Measurements from ENCODE around the gene HGS. TPM values are rescaled to one million over a fixed set of nuclear protein-coding genes. Genes with fewer than 3 reads are reported as not detected.

HGS gene
- total RNA-seq, 1 donor from 2014 or later, result 72.9 TPM

GRCh38 chr17:81680150-81680549, 3.7 kb upstream of the HGS start:
- intact Hi-C loops (cut with DNase I), result no loop called here
- TF ChIP-seq POLR2AphosphoS5 (IDR thresholded peaks at IDR 0.05; ENCODE audit: insufficient read depth in 1 of 2, low read depth in 1 of 2), result no peak
- no peak for TF ChIP-seq CTCF (IDR thresholded peaks at IDR 0.05)
- TF ChIP-seq POLR2A (IDR thresholded peaks at IDR 0.05), result no peak

GRCh38 chr17:81681672-81682071, 2.1 kb upstream of the HGS start:
- no peak for DNase-seq (ENCODE audit: extremely low spot score in 2 of 2)
- H3K27ac ChIP-seq, result no peak overlapping the region
- intact Hi-C loops (cut with DNase I), result no loop called here
- no peaks in the 10 kb centered on the region for H3K9me3 ChIP-seq
- TF ChIP-seq POLR2AphosphoS5 (IDR thresholded peaks at IDR 0.05; ENCODE audit: insufficient read depth in 1 of 2, low read depth in 1 of 2) (no peak), POLR2A (IDR thresholded peaks at IDR 0.05) (no peak), CTCF (IDR thresholded peaks at IDR 0.05) (no peak)
- H3K27me3 ChIP-seq, result no peaks in the 10 kb centered on the region
- peaks cover 41% of the 10 kb centered on the region for H3K4me1 ChIP-seq
- H3K4me3 ChIP-seq, result no peak overlapping the region
- H3K36me3 ChIP-seq, result peaks cover 0 to 21% of the 10 kb centered on the region in 2 donors

More at GRCh38 chr17:81680150-81680549, 3.7 kb upstream of the HGS start:
- Histone ChIP-seq H3K36me3 (peaks cover 0 to 7% of the 10 kb centered on the region in 2 donors), H3K4me1 (peaks cover 27% of the 10 kb centered on the region), H3K4me3 (no peak overlapping the region), H3K27ac (no peak overlapping the region), H3K9me3 (no peaks in the 10 kb centered on the region), H3K27me3 (no peaks in the 10 kb centered on the region)
- DNase-seq (ENCODE audit: extremely low spot score in 2 of 2), result no peak

GRCh38 chr17:81682565-81683207, 1.1 kb upstream of the HGS start:
- intact Hi-C loops (cut with DNase I), result no loop called here
- peaks cover 48% of the 10 kb centered on the region for H3K4me1 ChIP-seq

GRCh38 chr17:81683208-81683583, 615 bp upstream of the HGS start:
- intact Hi-C loops (cut with DNase I), result no loop called here
- Histone ChIP-seq H3K36me3 (peaks cover 0 to 36% of the 10 kb centered on the region in 2 donors), H3K4me1 (peaks cover 48% of the 10 kb centered on the region), H3K9me3 (no peaks in the 10 kb centered on the region), H3K27me3 (no peaks in the 10 kb centered on the region), H3K4me3 (peak overlapping the region; percentile 85 to 100), H3K27ac (peak overlapping the region; percentile 78)
- DNase-seq (ENCODE audit: extremely low spot score in 2 of 2), result no peak
- TF ChIP-seq POLR2AphosphoS5 (IDR thresholded peaks at IDR 0.05; ENCODE audit: insufficient read depth in 1 of 2, low read depth in 1 of 2), result no peak
- TF ChIP-seq CTCF (IDR thresholded peaks at IDR 0.05), result no peak
- no peak for TF ChIP-seq POLR2A (IDR thresholded peaks at IDR 0.05)

More at GRCh38 chr17:81682565-81683207, 1.1 kb upstream of the HGS start:
- DNase-seq (ENCODE audit: extremely low spot score in 2 of 2), result no peak
- Histone ChIP-seq H3K4me3 (peak overlapping the region; percentile 85 to 100), H3K36me3 (peaks cover 0 to 31% of the 10 kb centered on the region in 2 donors), H3K27ac (peak overlapping the region; percentile 78), H3K9me3 (no peaks in the 10 kb centered on the region), H3K27me3 (no peaks in the 10 kb centered on the region)
- TF ChIP-seq POLR2A (IDR thresholded peaks at IDR 0.05) (no peak), CTCF (IDR thresholded peaks at IDR 0.05) (no peak), POLR2AphosphoS5 (IDR thresholded peaks at IDR 0.05; ENCODE audit: insufficient read depth in 1 of 2, low read depth in 1 of 2) (no peak)

GRCh38 chr17:81684442-81684911, 666 bp downstream of the HGS start:
- H3K27me3 ChIP-seq, result no peaks in the 10 kb centered on the region
- TF ChIP-seq CTCF (IDR thresholded peaks at IDR 0.05) (no peak), POLR2AphosphoS5 (IDR thresholded peaks at IDR 0.05; ENCODE audit: insufficient read depth in 1 of 2, low read depth in 1 of 2) (no peak), POLR2A (IDR thresholded peaks at IDR 0.05) (no peak)
- peak overlapping the region; percentile 85 to 100 for H3K4me3 ChIP-seq
- intact Hi-C loops (cut with DNase I), result no loop called here
- peaks cover 48% of the 10 kb centered on the region for H3K4me1 ChIP-seq
- DNase-seq (ENCODE audit: extremely low spot score in 2 of 2), result no peak
- no peaks in the 10 kb centered on the region for H3K9me3 ChIP-seq
- H3K27ac ChIP-seq, result peak overlapping the region; percentile 78
- H3K36me3 ChIP-seq, result peaks cover 0 to 49% of the 10 kb centered on the region in 2 donors

Data from vagina (tissue), 2 donors.